Chondrocyte (in vitro differentiated cells): ENCODE results near the gene KIRREL3. TPM values are rescaled to one million over a fixed set of nuclear protein-coding genes. Genes with fewer than 3 reads are reported as not detected.

Experiments
- DNase-seq: peaks from one replicate; pipeline ENCODE4 v3.0.0; 2021; ENCODE audit warnings: mixed read lengths, low spot score
- H3K27ac Mint-ChIP-seq: one replicate; pipeline ENCODE4 v1.8.0; 2021; ENCODE audit warnings: mild to moderate bottlenecking, moderate library complexity, mixed read lengths; ENCODE audit not compliant: unreplicated experiment
- H3K27me3 Mint-ChIP-seq: 2 replicates; pipeline ENCODE4 v1.8.0; 2021; ENCODE audit warnings: low read depth, mixed read lengths
- H3K36me3 Mint-ChIP-seq: 2 replicates; pipeline ENCODE4 v1.8.0; 2021; ENCODE audit warnings: low read depth, mixed read lengths
- H3K4me1 Mint-ChIP-seq: 2 replicates; pipeline ENCODE4 v1.8.0; 2021; ENCODE audit warnings: low read depth, mild to moderate bottlenecking, mixed read lengths
- H3K4me3 Mint-ChIP-seq: one replicate; pipeline ENCODE4 v1.8.0; 2021; ENCODE audit warnings: mild to moderate bottlenecking, moderate library complexity, mixed read lengths; ENCODE audit not compliant: unreplicated experiment
- H3K9me3 Mint-ChIP-seq: 2 replicates; pipeline ENCODE4 v1.8.0; 2021; ENCODE audit warnings: low read depth, mixed read lengths
- total RNA-seq: library from RNA; stranded (reverse); gene quantifications from 3 replicates; pipeline ENCODE4 v1.2.1, GENCODE V29; 2021
- TF ChIP-seq, protein P1 (sequence below): fragments of 200-600 bp; sonication (generic); IDR thresholded peaks from 2 replicates; pipeline ENCODE4 v1.5.0; 2021; ENCODE audit warnings: antibody characterized with exemption, mild to moderate bottlenecking, moderate library complexity

Gene KIRREL3
- total RNA-seq, 1 donor from 2014 or later = 1.2 TPM

DNA sequence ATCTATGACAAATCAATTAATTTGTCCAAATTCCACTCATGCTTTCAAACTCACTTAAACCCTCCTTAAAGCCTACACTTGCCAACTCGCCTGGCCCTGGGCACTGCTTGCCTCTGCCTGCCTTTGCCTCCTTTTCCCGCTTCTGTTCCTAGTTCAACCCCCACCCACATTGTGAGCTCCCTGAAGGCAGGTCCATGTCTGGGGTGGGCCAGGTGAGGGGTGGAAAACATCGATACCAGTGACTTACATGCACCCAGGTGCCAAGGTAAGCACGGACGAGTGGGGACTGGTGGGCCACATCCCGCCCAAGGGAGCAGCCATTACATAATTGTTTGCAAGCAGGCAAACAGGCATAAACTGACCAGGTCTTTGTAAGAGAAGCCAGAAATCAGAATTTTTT, 498.9 kb downstream of the KIRREL3 start:
- Mint-ChIP-seq H3K9me3 (peaks cover 18% of the 10 kb centered on the region), H3K4me1 (no peaks in the 10 kb centered on the region), H3K4me3 (no peak overlapping the region), H3K27me3 (peaks cover 14% of the 10 kb centered on the region), H3K36me3 (peaks cover 4% of the 10 kb centered on the region), H3K27ac (no peak overlapping the region)
- TF ChIP-seq, protein P1, sequence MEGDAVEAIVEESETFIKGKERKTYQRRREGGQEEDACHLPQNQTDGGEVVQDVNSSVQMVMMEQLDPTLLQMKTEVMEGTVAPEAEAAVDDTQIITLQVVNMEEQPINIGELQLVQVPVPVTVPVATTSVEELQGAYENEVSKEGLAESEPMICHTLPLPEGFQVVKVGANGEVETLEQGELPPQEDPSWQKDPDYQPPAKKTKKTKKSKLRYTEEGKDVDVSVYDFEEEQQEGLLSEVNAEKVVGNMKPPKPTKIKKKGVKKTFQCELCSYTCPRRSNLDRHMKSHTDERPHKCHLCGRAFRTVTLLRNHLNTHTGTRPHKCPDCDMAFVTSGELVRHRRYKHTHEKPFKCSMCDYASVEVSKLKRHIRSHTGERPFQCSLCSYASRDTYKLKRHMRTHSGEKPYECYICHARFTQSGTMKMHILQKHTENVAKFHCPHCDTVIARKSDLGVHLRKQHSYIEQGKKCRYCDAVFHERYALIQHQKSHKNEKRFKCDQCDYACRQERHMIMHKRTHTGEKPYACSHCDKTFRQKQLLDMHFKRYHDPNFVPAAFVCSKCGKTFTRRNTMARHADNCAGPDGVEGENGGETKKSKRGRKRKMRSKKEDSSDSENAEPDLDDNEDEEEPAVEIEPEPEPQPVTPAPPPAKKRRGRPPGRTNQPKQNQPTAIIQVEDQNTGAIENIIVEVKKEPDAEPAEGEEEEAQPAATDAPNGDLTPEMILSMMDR = no peak
- DNase-seq = no peak

DNA sequence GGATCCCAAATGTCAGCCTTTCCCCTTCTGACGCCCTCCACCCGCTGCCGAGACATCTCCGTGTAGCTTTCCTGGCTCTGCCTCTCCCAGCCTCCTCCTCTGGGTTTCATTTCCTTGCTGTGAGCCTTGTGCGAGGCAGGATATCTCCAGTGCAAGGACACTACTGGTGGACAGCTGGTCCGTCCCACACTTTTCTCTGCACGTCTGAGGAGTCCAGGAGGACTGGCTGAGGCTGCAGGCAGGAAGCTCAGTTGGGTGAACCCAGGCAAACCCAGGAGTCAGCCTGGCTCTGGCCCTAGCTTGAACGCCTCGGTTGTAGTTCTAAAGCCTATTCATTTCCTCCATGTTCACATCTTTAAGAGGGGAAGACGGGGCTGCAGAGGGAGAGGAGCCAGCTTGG, 499.6 kb downstream of the KIRREL3 start:
- H3K27ac Mint-ChIP-seq = no peak overlapping the region
- no peak overlapping the region for H3K4me3 Mint-ChIP-seq
- H3K9me3 Mint-ChIP-seq = peaks cover 17% of the 10 kb centered on the region
- peaks cover 4% of the 10 kb centered on the region for H3K36me3 Mint-ChIP-seq
- TF ChIP-seq, protein P1 = no peak
- DNase-seq = no peak
- H3K4me1 Mint-ChIP-seq = no peaks in the 10 kb centered on the region
- H3K27me3 Mint-ChIP-seq = peaks cover 14% of the 10 kb centered on the region

DNA sequence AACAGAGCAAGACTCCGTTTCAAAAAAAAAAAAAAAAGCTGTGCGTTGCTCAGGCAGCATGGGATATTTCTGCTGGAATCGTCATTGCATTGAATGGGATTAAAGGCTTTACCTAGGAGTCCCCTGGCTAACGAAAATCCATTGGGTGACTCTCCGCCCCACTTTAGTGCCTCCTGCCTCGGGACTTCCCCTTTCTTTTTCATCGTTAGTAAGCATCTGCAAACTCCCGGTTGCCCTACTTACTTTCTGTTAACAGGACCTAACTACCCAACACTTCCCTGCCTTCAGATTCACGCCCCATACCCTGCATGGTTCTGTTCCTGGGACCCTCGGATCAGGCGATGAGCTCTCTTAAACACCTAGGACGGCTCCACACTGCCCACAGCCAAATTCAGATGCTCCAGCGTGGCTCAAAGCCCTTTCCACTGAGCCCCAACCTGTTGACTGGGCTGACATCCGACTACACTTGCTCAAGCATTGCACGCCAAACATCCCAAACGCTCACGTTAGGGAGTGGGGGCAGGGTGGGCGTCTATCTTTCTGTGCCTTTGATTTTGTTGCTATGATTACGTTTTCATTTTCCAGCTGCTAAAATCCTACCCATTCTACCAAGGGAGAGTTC, 501.3 kb downstream of the KIRREL3 start:
- H3K27ac Mint-ChIP-seq = no peak overlapping the region
- no peak for DNase-seq
- no peaks in the 10 kb centered on the region for H3K4me1 Mint-ChIP-seq
- H3K9me3 Mint-ChIP-seq = peaks cover 5% of the 10 kb centered on the region
- peaks cover 11% of the 10 kb centered on the region for H3K27me3 Mint-ChIP-seq
- TF ChIP-seq, protein P1 = no peak
- H3K36me3 Mint-ChIP-seq = peaks cover 2% of the 10 kb centered on the region
- no peak overlapping the region for H3K4me3 Mint-ChIP-seq

DNA sequence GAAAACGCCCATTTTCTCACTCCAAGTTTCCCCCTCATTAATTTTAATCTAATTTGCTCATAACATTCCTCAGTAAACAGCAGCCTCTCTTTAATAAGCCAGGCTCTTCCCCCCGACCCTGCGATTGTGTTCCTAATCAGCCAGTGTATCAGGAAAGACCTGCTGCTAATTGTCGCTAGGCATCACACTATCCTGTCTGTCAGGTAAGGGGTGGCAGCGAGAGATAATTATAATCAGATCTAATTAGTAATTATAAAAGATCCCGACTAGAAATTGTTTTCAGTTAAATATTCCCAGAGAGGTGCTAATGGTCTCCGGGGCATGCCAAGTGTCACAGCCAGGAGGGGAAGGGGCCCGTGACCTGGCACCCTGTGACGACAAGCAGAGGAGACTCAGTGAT, 502.3 kb downstream of the KIRREL3 start:
- Mint-ChIP-seq H3K27me3 (peaks cover 7% of the 10 kb centered on the region), H3K27ac (no peak overlapping the region), H3K4me1 (no peaks in the 10 kb centered on the region), H3K4me3 (no peak overlapping the region), H3K9me3 (no peaks in the 10 kb centered on the region), H3K36me3 (no peaks in the 10 kb centered on the region)
- TF ChIP-seq, protein P1 = no peak
- DNase-seq = no peak

DNA sequence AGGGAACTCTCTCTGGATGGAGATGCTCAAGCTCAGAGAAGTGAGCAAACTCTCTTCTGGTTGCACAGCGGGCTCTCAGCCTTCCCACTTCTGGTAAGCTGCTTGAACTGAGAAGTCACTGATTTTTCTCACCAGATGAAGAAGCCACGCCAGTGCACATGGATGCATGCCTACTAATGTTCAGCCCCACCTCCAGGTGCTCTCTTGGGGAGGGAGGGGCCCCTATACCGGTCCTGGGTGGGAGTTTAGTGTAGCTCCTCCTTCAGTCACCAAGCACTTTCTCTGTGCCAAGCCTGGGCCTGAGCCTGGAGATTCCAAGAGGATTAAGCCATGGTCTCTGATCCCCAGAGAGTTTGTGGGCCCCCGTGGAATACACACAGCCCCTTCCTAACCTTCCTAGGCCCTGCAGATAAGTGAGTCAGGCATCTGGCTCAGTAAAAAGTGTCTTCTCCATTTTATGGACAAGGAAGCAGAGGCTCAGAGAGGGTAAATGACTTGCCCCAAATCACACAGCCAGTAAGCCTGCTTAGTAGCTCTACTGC, 502.9 kb downstream of the KIRREL3 start:
- peaks cover 7% of the 10 kb centered on the region for H3K27me3 Mint-ChIP-seq
- no peak overlapping the region for H3K27ac Mint-ChIP-seq
- no peaks in the 10 kb centered on the region for H3K4me1 Mint-ChIP-seq
- H3K9me3 Mint-ChIP-seq = no peaks in the 10 kb centered on the region
- TF ChIP-seq, protein P1 = no peak
- H3K4me3 Mint-ChIP-seq = no peak overlapping the region
- DNase-seq = no peak
- H3K36me3 Mint-ChIP-seq = no peaks in the 10 kb centered on the region
